GM23248 (cell line): ENCODE data around the gene TGIF1.

Experiments
- EZH2 ChIP-seq: fragments of 200-600 bp; sonication (generic); IDR thresholded peaks from 2 replicates; pipeline ENCODE4 v1.6.1; 2018; ENCODE audit warnings: antibody characterized with exemption, mild to moderate bottlenecking; ENCODE audit not compliant: insufficient read depth, poor library complexity, severe bottlenecking
- EZH2phosphoT487 ChIP-seq: fragments of 200-600 bp; sonication (generic); IDR thresholded peaks from 2 replicates; pipeline ENCODE4 v1.6.1; 2018; ENCODE audit warnings: antibody characterized with exemption, moderate library complexity, mild to moderate bottlenecking, low read depth; ENCODE audit not compliant: insufficient read depth

DNA sequence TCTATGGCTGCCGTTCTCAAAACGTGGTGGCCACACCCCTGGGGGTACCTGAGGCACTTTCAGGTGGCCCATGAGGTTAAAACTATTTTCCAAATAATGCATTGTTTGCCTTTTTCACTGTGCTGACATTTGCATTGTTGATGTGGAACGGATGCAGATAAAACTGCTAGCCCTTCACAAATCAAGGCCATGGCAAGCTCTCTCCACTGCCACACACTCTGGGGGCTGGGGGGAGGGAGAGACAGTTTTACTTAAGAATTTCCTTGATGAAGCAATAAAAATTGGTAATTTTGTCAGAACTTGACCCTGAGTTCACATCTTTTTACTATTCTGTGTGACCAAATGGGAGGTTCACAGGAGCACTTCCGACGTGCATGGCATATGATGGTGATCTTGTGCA, 22.0 kb upstream of the TGIF1 start:
- TF ChIP-seq EZH2, result no peak
- no peak for TF ChIP-seq EZH2phosphoT487
